Measurements from ENCODE around the gene UNC13B. TPM values are rescaled to one million over a fixed set of nuclear protein-coding genes. Genes with fewer than 3 reads are reported as not detected.

The UNC13B gene
- total and polyA plus RNA-seq, 9 of the 15 experiments (the other 6 are each of a cell fraction or from before 2014, with no cell fraction given) = 2.4 to 11.5 (median 8.6) TPM

- TF ChIP-seq RBFOX2 (IDR thresholded peaks at IDR 0.05; ENCODE audit: low read depth, low read length) = 0 out of 2 replicates have a peak, but pooled peaks have one; percentile 17
- no peak for TF ChIP-seq KDM1A (IDR thresholded peaks at IDR 0.05)
- TF ChIP-seq POLR2G (IDR thresholded peaks at IDR 0.05; ENCODE audit: low read depth, low read length) = 0 out of 2 replicates have a peak, but pooled peaks have one; percentile 51
- TF ChIP-seq ZNF232 (CRISPR knock-in tag; IDR thresholded peaks at IDR 0.05) = no peak
- no peak for TF ChIP-seq EGR1 (conservative IDR thresholded peaks at IDR 0.05)
- TF ChIP-seq SMARCA5 (IDR thresholded peaks at IDR 0.05) = no peak
- TF ChIP-seq NFE2L1 (tag; IDR thresholded peaks at IDR 0.05; ENCODE audit: borderline replicate concordance, low read depth) = no peak
- TF ChIP-seq, protein P1, sequence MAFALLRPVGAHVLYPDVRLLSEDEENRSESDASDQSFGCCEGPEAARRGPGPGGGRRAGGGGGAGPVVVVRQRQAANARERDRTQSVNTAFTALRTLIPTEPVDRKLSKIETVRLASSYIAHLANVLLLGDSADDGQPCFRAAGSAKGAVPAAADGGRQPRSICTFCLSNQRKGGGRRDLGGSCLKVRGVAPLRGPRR (CRISPR knock-in tag; IDR thresholded peaks at IDR 0.05) = no peak
- no peak for TF ChIP-seq CC2D1A (IDR thresholded peaks at IDR 0.05)
- TF ChIP-seq POLR2AphosphoS5 (IDR thresholded peaks at IDR 0.05; ENCODE audit: control insufficient read depth, insufficient read depth, low read depth, low read length) = no peak
- TF ChIP-seq, protein P2, sequence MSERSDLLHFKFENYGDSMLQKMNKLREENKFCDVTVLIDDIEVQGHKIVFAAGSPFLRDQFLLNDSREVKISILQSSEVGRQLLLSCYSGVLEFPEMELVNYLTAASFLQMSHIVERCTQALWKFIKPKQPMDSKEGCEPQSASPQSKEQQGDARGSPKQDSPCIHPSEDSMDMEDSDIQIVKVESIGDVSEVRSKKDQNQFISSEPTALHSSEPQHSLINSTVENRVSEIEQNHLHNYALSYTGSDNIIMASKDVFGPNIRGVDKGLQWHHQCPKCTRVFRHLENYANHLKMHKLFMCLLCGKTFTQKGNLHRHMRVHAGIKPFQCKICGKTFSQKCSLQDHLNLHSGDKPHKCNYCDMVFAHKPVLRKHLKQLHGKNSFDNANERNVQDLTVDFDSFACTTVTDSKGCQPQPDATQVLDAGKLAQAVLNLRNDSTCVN (CRISPR knock-in tag; IDR thresholded peaks at IDR 0.05) = no peak
- TF ChIP-seq PYGO2 (tag; IDR thresholded peaks at IDR 0.05) = no peak
- no peak for TF ChIP-seq SMARCE1 (IDR thresholded peaks at IDR 0.05)
- no peak for TF ChIP-seq CBX5 (IDR thresholded peaks at IDR 0.05; ENCODE audit: borderline replicate concordance, low read depth)
Measured at GRCh38 chr9:35406183-35406959, 244.6 kb downstream of the UNC13B start (continued).
